PFSK-1 (cell line): ENCODE measurements around the gene CENPX.

Source experiments
- FOXP2 ChIP-seq: optimal IDR thresholded peaks from 2 replicates; pipeline ENCODE3; 2011; ENCODE audit warnings: borderline replicate concordance, control low read depth, inconsistent platforms; ENCODE audit not compliant: insufficient read depth; ENCODE audit errors: extremely low read length, extremely low read depth
- POLR2AphosphoS5 ChIP-seq: IDR thresholded peaks from 2 replicates; pipeline ENCODE4 v1.6.1; 2012; ENCODE audit warnings: low read depth, mild to moderate bottlenecking, control low read depth, low read length, moderate library complexity
- SIN3A ChIP-seq: IDR thresholded peaks from 2 replicates; pipeline ENCODE4 v1.6.1; 2012; ENCODE audit warnings: mild to moderate bottlenecking, low read length, moderate library complexity, borderline replicate concordance; ENCODE audit not compliant: insufficient read depth
- TAF1 ChIP-seq: IDR thresholded peaks from 2 replicates; pipeline ENCODE4 v1.6.1; 2012; ENCODE audit warnings: low read length, control low read depth, borderline replicate concordance; ENCODE audit not compliant: insufficient read depth
- TF ChIP-seq, protein P1 (sequence below), 2 experiments: IDR thresholded peaks; 2 replicates each; pipeline versions ENCODE4 v1.6.1 to v1.8.0; 2011 to 2012; ENCODE audit warnings: low read depth in 2 of 2, low read length in 2 of 2, control low read depth in 1 of 2, inconsistent platforms in 1 of 2, mild to moderate bottlenecking in 1 of 2, moderate library complexity in 1 of 2; ENCODE audit not compliant: insufficient read depth in 1 of 2

CENPX gene

DNA sequence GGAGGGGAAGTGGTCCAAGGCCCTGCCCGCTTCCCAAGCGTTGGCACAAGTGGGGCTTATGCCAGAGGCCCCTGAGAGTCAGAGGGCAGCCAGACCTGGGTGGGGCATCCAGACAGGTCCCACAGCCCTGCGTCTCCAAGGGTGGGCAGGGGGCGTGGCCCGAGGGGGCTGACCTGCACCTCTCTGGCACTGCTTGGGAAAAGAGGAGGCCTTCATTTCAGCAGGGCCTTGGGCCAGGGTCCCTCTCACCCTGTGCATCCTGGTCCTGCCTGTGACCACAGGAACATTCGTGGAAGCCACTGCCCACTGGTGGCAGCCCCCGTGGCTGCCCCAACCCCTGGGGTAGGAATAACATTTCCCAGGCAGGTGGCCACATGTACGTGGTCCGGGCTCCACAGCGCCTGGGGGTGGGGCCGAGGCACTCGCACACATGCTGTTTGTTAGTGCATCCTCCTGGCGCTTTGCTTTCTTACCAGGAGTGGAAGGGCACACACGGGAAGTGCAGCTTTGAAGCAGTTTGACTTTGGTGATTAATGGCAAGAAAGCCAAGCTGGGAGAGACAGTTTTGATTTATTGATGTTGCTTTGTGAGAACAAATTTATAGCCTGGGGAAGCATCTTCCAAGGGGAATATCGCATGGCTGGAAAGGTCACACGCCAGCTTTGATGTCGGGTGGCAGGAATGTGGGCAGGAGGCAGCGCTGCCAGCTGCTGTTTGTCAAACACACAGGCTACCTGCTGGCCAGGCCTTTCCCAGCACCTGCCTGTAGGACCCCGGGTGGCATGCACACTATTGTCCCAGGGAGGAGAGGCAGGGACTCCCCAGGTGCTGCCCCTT lies 4.3 kb downstream of the CENPX start:
- TF ChIP-seq POLR2AphosphoS5 = no peak; the same call in 1 of the 2 replicates
- TF ChIP-seq SIN3A = no peak
- TF ChIP-seq FOXP2 = no peak
- TF ChIP-seq, protein P1, sequence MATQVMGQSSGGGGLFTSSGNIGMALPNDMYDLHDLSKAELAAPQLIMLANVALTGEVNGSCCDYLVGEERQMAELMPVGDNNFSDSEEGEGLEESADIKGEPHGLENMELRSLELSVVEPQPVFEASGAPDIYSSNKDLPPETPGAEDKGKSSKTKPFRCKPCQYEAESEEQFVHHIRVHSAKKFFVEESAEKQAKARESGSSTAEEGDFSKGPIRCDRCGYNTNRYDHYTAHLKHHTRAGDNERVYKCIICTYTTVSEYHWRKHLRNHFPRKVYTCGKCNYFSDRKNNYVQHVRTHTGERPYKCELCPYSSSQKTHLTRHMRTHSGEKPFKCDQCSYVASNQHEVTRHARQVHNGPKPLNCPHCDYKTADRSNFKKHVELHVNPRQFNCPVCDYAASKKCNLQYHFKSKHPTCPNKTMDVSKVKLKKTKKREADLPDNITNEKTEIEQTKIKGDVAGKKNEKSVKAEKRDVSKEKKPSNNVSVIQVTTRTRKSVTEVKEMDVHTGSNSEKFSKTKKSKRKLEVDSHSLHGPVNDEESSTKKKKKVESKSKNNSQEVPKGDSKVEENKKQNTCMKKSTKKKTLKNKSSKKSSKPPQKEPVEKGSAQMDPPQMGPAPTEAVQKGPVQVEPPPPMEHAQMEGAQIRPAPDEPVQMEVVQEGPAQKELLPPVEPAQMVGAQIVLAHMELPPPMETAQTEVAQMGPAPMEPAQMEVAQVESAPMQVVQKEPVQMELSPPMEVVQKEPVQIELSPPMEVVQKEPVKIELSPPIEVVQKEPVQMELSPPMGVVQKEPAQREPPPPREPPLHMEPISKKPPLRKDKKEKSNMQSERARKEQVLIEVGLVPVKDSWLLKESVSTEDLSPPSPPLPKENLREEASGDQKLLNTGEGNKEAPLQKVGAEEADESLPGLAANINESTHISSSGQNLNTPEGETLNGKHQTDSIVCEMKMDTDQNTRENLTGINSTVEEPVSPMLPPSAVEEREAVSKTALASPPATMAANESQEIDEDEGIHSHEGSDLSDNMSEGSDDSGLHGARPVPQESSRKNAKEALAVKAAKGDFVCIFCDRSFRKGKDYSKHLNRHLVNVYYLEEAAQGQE (IDR thresholded peaks at IDR 0.05; ENCODE audit: insufficient read depth in 1 of 2, low read depth in 2 of 2, low read length in 2 of 2) = no peak
- no peak for TF ChIP-seq TAF1

DNA sequence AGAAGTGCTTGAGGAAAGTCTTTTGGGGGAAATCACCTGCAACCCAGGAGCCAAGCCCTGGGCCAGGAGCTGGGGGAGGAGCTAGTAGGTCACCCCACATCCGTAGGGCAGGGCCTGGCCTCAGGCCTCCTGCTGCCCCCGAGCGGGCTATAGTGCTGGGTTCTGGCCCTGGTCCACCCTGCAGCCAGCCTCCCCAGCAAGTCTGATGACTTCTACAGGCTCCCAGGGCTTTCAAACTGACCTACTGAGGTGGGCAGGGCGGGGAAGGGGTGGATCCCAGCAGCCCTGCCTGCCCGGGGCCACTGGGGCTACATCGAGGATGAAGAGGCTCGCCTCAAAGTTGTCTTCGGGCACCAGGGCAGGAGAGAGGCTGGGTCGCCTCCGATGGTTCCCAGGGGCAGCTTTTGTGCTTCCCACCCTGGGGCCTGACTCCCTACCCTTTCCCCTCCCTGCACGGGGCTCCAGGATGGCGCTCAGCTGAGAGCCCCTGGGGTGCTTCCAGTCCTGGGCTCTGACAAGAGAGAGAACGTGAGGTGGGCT lies 5.0 kb downstream of the CENPX start:
- TF ChIP-seq, protein P1 (IDR thresholded peaks at IDR 0.05; ENCODE audit: insufficient read depth in 1 of 2, low read depth in 2 of 2, low read length in 2 of 2) = no peak
- TF ChIP-seq POLR2AphosphoS5 = no peak
- TF ChIP-seq FOXP2 = no peak
- TF ChIP-seq TAF1 = no peak
- no peak for TF ChIP-seq SIN3A

DNA sequence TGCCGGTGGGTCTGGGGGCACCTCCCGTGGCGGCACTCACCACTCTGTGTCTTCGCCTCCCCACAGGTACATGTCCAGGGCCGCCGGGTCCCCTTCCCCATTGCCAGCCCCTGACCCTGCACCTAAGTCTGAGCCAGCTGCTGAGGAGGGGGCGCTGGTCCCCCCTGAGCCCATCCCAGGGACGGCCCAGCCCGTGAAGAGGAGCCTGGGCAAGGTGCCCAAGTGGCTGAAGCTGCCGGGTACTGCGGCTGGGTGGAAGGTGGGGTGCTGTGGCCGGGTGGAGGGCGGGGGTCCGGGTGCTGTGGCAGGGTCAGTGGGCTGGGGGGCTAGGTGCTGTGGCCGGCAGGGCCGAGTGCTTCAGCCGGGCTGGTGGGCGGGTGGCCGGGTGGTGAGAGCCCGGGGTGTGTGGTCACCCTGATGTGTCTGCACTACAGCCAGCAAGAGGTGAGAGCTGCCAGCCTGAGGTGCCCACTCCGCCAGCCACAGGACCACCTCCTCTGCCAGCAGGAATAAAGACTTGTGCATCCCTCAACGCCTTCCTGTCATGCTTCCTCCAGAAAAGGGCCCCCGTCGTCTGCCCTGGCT lies 5.7 kb downstream of the CENPX start:
- TF ChIP-seq SIN3A = no peak

DNA sequence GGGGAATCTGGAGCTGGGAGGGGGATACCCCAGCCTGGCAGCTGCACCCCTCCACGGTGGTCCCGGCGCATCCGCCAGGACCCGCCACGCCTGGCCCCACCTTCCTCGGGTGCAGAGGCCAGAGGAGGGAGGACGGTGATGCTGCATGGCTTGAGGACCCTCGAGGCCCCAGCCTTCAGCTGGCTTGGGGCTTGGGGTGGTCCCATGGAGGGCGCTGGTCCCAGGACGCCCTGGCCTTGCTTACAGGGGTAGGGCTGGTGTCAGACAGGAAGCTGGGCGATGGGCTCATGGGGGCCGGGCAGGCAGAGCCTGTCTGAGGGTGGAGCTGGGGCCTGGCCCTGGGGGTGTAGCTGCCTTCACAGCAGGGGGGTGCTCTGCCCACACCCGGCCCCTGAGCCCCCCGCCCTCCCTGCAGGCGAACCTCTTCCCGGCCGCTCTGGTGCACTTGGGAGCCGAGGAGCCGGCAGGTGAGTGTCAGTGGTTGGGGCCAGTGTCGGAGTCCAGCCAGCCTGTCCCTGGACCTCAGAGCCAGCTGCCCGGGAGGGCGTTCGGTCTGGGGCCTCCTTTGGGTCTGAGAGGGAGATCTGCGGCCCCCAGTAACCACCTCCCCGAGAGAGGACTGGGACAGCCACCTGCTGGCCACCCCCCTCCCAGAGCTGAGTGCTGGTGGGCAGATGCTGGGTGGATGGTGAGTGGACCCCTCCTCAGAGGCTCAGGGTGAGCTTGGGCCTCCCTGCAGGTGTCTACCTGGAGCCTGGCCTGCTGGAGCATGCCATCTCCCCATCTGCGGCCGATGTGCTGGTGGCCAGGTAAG lies 6.4 kb downstream of the CENPX start:
- TF ChIP-seq TAF1 (no peak), FOXP2 (no peak), SIN3A (no peak), POLR2AphosphoS5 (no peak)
- TF ChIP-seq, protein P1 (IDR thresholded peaks at IDR 0.05; ENCODE audit: insufficient read depth in 1 of 2, low read depth in 2 of 2, low read length in 2 of 2) = no peak

GRCh38 chr17:82015311-82015971 lies 7.2 kb downstream of the CENPX start:
- TF ChIP-seq, protein P1 (IDR thresholded peaks at IDR 0.05; ENCODE audit: insufficient read depth in 1 of 2, low read depth in 2 of 2, low read length in 2 of 2) = no peak
- no peak for TF ChIP-seq SIN3A
- no peak for TF ChIP-seq TAF1
- TF ChIP-seq POLR2AphosphoS5 = no peak
- TF ChIP-seq FOXP2 = no peak
